ENCODE data around the gene FUCA2.

FUCA2 gene

GRCh38 chr6:143527677-143528076 is 16.2 kb upstream of the FUCA2 start:
- Histone ChIP-seq H3K4me3 (ENCODE audit: low read depth in 1 of 2, low read length in 2 of 2) (no peak overlapping the region), H3K9me3 (ENCODE audit: insufficient read depth, low read length, severe bottlenecking) (no peaks in the 10 kb centered on the region), H3K27ac (ENCODE audit: low read length) (no peak overlapping the region), H2AFZ (ENCODE audit: low read depth, low read length) (peak overlapping the region; percentile 78; the same call in 1 of the 2 replicates), H4K20me1 (ENCODE audit: insufficient read depth, low read length) (no peaks in the 10 kb centered on the region), H3K9ac (ENCODE audit: low read depth, low read length) (no peak overlapping the region), H3K4me1 (ENCODE audit: insufficient read depth, low read length) (peaks cover 8% of the 10 kb centered on the region), H3K27me3 (ENCODE audit: insufficient read depth, low read length, poor library complexity) (no peaks in the 10 kb centered on the region), H3K79me2 (ENCODE audit: insufficient read depth, low read length) (no peaks in the 10 kb centered on the region), H3K4me2 (ENCODE audit: insufficient read depth, low read length) (no peak overlapping the region), H3K36me3 (ENCODE audit: insufficient read depth, low read length) (no peaks in the 10 kb centered on the region)
- TF ChIP-seq CTCF (IDR thresholded peaks at IDR 0.05; ENCODE audit: borderline replicate concordance, extremely low read depth, low read length, poor library complexity, severe bottlenecking) (no peak), EZH2 (IDR thresholded peaks at IDR 0.05; ENCODE audit: borderline replicate concordance, low read depth, low read length, severe bottlenecking) (no peak)
- ATAC-seq (ENCODE audit: insufficient read depth, low read depth) (no peak), DNase-seq (no peak)

GRCh38 chr6:143525356-143525755 is 13.8 kb upstream of the FUCA2 start:
- H3K9me3 ChIP-seq (ENCODE audit: insufficient read depth, low read length, severe bottlenecking) = no peaks in the 10 kb centered on the region
- no peaks in the 10 kb centered on the region for H3K79me2 ChIP-seq (ENCODE audit: insufficient read depth, low read length)
- H3K27ac ChIP-seq (ENCODE audit: low read length) = no peak overlapping the region
- ATAC-seq (ENCODE audit: insufficient read depth, low read depth) = no peak
- H3K36me3 ChIP-seq (ENCODE audit: insufficient read depth, low read length) = no peaks in the 10 kb centered on the region
- TF ChIP-seq CTCF (IDR thresholded peaks at IDR 0.05; ENCODE audit: borderline replicate concordance, extremely low read depth, low read length, poor library complexity, severe bottlenecking) (no peak), EZH2 (IDR thresholded peaks at IDR 0.05; ENCODE audit: borderline replicate concordance, low read depth, low read length, severe bottlenecking) (no peak)
- no peak overlapping the region for H2AFZ ChIP-seq (ENCODE audit: low read depth, low read length)
- no peak overlapping the region for H3K4me2 ChIP-seq (ENCODE audit: insufficient read depth, low read length)
- H3K4me3 ChIP-seq (ENCODE audit: low read depth in 1 of 2, low read length in 2 of 2) = no peak overlapping the region
- peaks cover 8% of the 10 kb centered on the region for H3K4me1 ChIP-seq (ENCODE audit: insufficient read depth, low read length)
- no peak for DNase-seq
- no peaks in the 10 kb centered on the region for H4K20me1 ChIP-seq (ENCODE audit: insufficient read depth, low read length)
- no peak overlapping the region for H3K9ac ChIP-seq (ENCODE audit: low read depth, low read length)
- no peaks in the 10 kb centered on the region for H3K27me3 ChIP-seq (ENCODE audit: insufficient read depth, low read length, poor library complexity)

- Histone ChIP-seq H3K4me3 (ENCODE audit: low read depth in 1 of 2, low read length in 2 of 2) (no peak overlapping the region), H3K27me3 (ENCODE audit: insufficient read depth, low read length, poor library complexity) (no peaks in the 10 kb centered on the region), H3K9me3 (ENCODE audit: insufficient read depth, low read length, severe bottlenecking) (no peaks in the 10 kb centered on the region), H3K9ac (ENCODE audit: low read depth, low read length) (no peak overlapping the region), H2AFZ (ENCODE audit: low read depth, low read length) (no peak overlapping the region), H3K79me2 (ENCODE audit: insufficient read depth, low read length) (no peaks in the 10 kb centered on the region), H4K20me1 (ENCODE audit: insufficient read depth, low read length) (no peaks in the 10 kb centered on the region), H3K4me1 (ENCODE audit: insufficient read depth, low read length) (no peaks in the 10 kb centered on the region), H3K36me3 (ENCODE audit: insufficient read depth, low read length) (no peaks in the 10 kb centered on the region), H3K4me2 (ENCODE audit: insufficient read depth, low read length) (no peak overlapping the region), H3K27ac (ENCODE audit: low read length) (no peak overlapping the region)
- ATAC-seq (ENCODE audit: insufficient read depth, low read depth) (no peak), DNase-seq (no peak)
- no peak for TF ChIP-seq CTCF (IDR thresholded peaks at IDR 0.05; ENCODE audit: borderline replicate concordance, extremely low read depth, low read length, poor library complexity, severe bottlenecking)
- TF ChIP-seq EZH2 (IDR thresholded peaks at IDR 0.05; ENCODE audit: borderline replicate concordance, low read depth, low read length, severe bottlenecking) = no peak
Observed at GRCh38 chr6:143522039-143522600, 10.6 kb upstream of the FUCA2 start.

GRCh38 chr6:143517447-143517773 is 5.9 kb upstream of the FUCA2 start:
- no peak overlapping the region for H3K4me2 ChIP-seq (ENCODE audit: insufficient read depth, low read length)
- ATAC-seq (ENCODE audit: insufficient read depth, low read depth) = no peak
- no peak overlapping the region for H3K4me3 ChIP-seq (ENCODE audit: low read depth in 1 of 2, low read length in 2 of 2)

More at GRCh38 chr6:143517447-143517773, 5.9 kb upstream of the FUCA2 start:
- no peak overlapping the region for H2AFZ ChIP-seq (ENCODE audit: low read depth, low read length)
- peaks cover 5% of the 10 kb centered on the region for H3K27me3 ChIP-seq (ENCODE audit: insufficient read depth, low read length, poor library complexity)
- H3K79me2 ChIP-seq (ENCODE audit: insufficient read depth, low read length) = no peaks in the 10 kb centered on the region
- no peaks in the 10 kb centered on the region for H3K9me3 ChIP-seq (ENCODE audit: insufficient read depth, low read length, severe bottlenecking)
- H3K4me1 ChIP-seq (ENCODE audit: insufficient read depth, low read length) = no peaks in the 10 kb centered on the region
- DNase-seq = no peak
- TF ChIP-seq EZH2 (IDR thresholded peaks at IDR 0.05; ENCODE audit: borderline replicate concordance, low read depth, low read length, severe bottlenecking) (no peak), CTCF (IDR thresholded peaks at IDR 0.05; ENCODE audit: borderline replicate concordance, extremely low read depth, low read length, poor library complexity, severe bottlenecking) (no peak)
- no peaks in the 10 kb centered on the region for H4K20me1 ChIP-seq (ENCODE audit: insufficient read depth, low read length)
- no peak overlapping the region for H3K27ac ChIP-seq (ENCODE audit: low read length)
- H3K36me3 ChIP-seq (ENCODE audit: insufficient read depth, low read length) = no peaks in the 10 kb centered on the region
- no peak overlapping the region for H3K9ac ChIP-seq (ENCODE audit: low read depth, low read length)
